ENCODE data around the gene SPRR4.

Gene SPRR4

DNA sequence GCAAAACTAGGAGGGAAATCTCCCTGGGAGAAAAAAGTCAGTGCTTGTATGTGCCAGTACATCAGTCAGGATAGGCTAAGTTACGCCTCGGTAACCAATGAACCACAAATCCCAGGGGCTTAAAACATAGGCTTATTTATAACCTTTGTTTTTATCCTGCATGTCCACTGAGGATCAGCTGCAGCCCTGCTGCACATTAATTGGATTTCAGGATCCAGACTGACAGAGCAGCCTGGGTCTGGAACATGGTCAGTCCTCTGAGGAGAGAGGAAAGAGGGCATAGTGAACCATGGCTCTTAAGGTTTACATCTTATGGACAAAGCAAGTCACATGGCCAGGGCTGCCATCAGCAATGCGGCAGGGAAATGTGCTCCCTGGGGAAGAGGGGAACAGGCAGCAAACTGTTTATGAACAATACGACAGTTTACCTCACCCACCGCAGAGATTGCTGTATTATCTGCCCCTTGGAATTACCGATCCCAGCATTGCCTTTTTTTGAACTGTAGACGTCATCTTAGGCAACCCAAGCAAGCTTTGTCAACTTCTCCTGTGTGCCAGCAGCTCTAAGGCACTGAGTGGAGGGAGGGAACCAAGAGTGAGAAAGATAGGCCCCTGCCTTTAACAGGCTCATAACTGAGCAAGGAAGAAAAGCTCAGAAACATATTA, 9.1 kb upstream of the SPRR4 start:
- Histone ChIP-seq H3K4ac (ENCODE audit: low read depth, low read length) (no peak overlapping the region), H3K4me1 (ENCODE audit: control insufficient read depth, low read depth, low read length) (no peaks in the 10 kb centered on the region), H3K79me2 (ENCODE audit: control insufficient read depth, insufficient read depth, low read length) (no peaks in the 10 kb centered on the region), H3K27ac (ENCODE audit: low read depth, low read length) (no peak overlapping the region), H2BK5ac (ENCODE audit: low read length) (no peak overlapping the region), H3K56ac (ENCODE audit: low read length) (no peak overlapping the region), H2BK15ac (replicated peaks; ENCODE audit: low read depth) (no peak overlapping the region), H3K18ac (ENCODE audit: low read length) (no peak overlapping the region), H2AK5ac (ENCODE audit: low read length) (no peak overlapping the region), H4K5ac (ENCODE audit: low read length) (no peak overlapping the region), H2BK120ac (ENCODE audit: low read depth, low read length) (no peak overlapping the region), H3K79me1 (ENCODE audit: low read length) (no peaks in the 10 kb centered on the region), H4K8ac (ENCODE audit: low read depth, low read length) (no peak overlapping the region), H3K4me2 (ENCODE audit: low read length) (no peak overlapping the region), H3K27me3 (ENCODE audit: insufficient read depth, low read length, poor library complexity) (no peaks in the 10 kb centered on the region), H3K9ac (ENCODE audit: low read length) (no peak overlapping the region), H3K4me3 (ENCODE audit: low read length) (no peak overlapping the region), H3K36me3 (ENCODE audit: control insufficient read depth, insufficient read depth, low read length) (no peaks in the 10 kb centered on the region), H3K23ac (ENCODE audit: low read length) (no peak overlapping the region)
- WGBS (ENCODE audit: extremely low coverage, insufficient coverage, low lambda C conversion rate) = no CpG with 5 or more reads among the region's 7 CpGs
- DNase-seq = no peak

DNA sequence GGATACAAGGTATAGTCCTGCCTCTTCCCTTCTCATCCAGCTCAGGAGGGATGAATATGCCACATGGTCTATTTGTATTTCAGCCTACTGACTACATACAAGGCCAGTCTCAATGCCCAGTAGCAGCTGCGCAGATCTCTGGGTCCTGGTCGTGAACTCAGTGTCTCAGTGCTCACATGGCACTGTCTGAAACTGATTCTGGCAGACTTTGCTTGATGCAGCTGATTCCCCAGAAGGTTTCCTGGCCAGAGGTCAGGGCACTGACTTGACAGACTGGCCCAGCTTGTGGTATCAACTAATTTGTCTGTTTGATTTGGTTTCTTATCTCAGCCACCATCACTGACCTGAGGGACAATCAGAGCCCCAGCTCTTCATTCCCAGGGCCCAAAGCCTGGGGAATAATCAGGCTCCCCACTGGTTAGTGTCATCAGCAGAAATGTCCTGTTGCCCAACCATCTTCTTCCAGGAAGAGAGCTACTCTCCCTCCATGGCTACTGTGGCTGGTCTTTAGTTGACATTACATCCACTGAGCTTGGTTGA, 7.5 kb upstream of the SPRR4 start:
- no peak overlapping the region for H3K9ac ChIP-seq (ENCODE audit: low read length)
- no CpG with 5 or more reads among the region's 2 CpGs for WGBS (ENCODE audit: extremely low coverage, insufficient coverage, low lambda C conversion rate)
- H2BK5ac ChIP-seq (ENCODE audit: low read length) = no peak overlapping the region
- no peak overlapping the region for H2AK5ac ChIP-seq (ENCODE audit: low read length)
- H3K27me3 ChIP-seq (ENCODE audit: insufficient read depth, low read length, poor library complexity) = no peaks in the 10 kb centered on the region
- H3K4me2 ChIP-seq (ENCODE audit: low read length) = no peak overlapping the region
- H3K79me2 ChIP-seq (ENCODE audit: control insufficient read depth, insufficient read depth, low read length) = no peaks in the 10 kb centered on the region
- H3K36me3 ChIP-seq (ENCODE audit: control insufficient read depth, insufficient read depth, low read length) = no peaks in the 10 kb centered on the region
- no peak overlapping the region for H2BK120ac ChIP-seq (ENCODE audit: low read depth, low read length)
- no peak overlapping the region for H3K4me3 ChIP-seq (ENCODE audit: low read length)
- H4K5ac ChIP-seq (ENCODE audit: low read length) = no peak overlapping the region
- no peak overlapping the region for H4K8ac ChIP-seq (ENCODE audit: low read depth, low read length)
- H3K4ac ChIP-seq (ENCODE audit: low read depth, low read length) = no peak overlapping the region
- no peak overlapping the region for H3K18ac ChIP-seq (ENCODE audit: low read length)
- no peak overlapping the region for H3K27ac ChIP-seq (ENCODE audit: low read depth, low read length)
- peak; percentile 75 for DNase-seq
- no peak overlapping the region for H3K56ac ChIP-seq (ENCODE audit: low read length)
- H2BK15ac ChIP-seq (replicated peaks; ENCODE audit: low read depth) = no peak overlapping the region
- H3K4me1 ChIP-seq (ENCODE audit: control insufficient read depth, low read depth, low read length) = no peaks in the 10 kb centered on the region
- no peaks in the 10 kb centered on the region for H3K79me1 ChIP-seq (ENCODE audit: low read length)
- H3K23ac ChIP-seq (ENCODE audit: low read length) = no peak overlapping the region

- Histone ChIP-seq H4K5ac (ENCODE audit: low read length) (no peak overlapping the region), H2BK5ac (ENCODE audit: low read length) (no peak overlapping the region), H3K79me1 (ENCODE audit: low read length) (no peaks in the 10 kb centered on the region), H3K23ac (ENCODE audit: low read length) (no peak overlapping the region), H3K18ac (ENCODE audit: low read length) (no peak overlapping the region), H3K56ac (ENCODE audit: low read length) (no peak overlapping the region), H3K9ac (ENCODE audit: low read length) (no peak overlapping the region), H3K79me2 (ENCODE audit: control insufficient read depth, insufficient read depth, low read length) (no peaks in the 10 kb centered on the region), H4K8ac (ENCODE audit: low read depth, low read length) (no peak overlapping the region), H3K4ac (ENCODE audit: low read depth, low read length) (no peak overlapping the region), H3K27ac (ENCODE audit: low read depth, low read length) (no peak overlapping the region), H3K27me3 (ENCODE audit: insufficient read depth, low read length, poor library complexity) (no peaks in the 10 kb centered on the region), H2BK120ac (ENCODE audit: low read depth, low read length) (no peak overlapping the region), H2AK5ac (ENCODE audit: low read length) (no peak overlapping the region), H3K36me3 (ENCODE audit: control insufficient read depth, insufficient read depth, low read length) (no peaks in the 10 kb centered on the region), H2BK15ac (replicated peaks; ENCODE audit: low read depth) (no peak overlapping the region), H3K4me2 (ENCODE audit: low read length) (no peak overlapping the region), H3K4me3 (ENCODE audit: low read length) (no peak overlapping the region), H3K4me1 (ENCODE audit: control insufficient read depth, low read depth, low read length) (no peaks in the 10 kb centered on the region)
- WGBS (ENCODE audit: extremely low coverage, insufficient coverage, low lambda C conversion rate) = no CpG with 5 or more reads among the region's 1 CpG
- no peak for DNase-seq
These were observed 5.9 kb upstream of the SPRR4 start for GRCh38 chr1:152964536-152964935.

- Histone ChIP-seq H3K4me2 (ENCODE audit: low read length) (no peak overlapping the region), H3K79me1 (ENCODE audit: low read length) (no peaks in the 10 kb centered on the region), H3K56ac (ENCODE audit: low read length) (no peak overlapping the region), H3K27me3 (ENCODE audit: insufficient read depth, low read length, poor library complexity) (no peaks in the 10 kb centered on the region), H2BK120ac (ENCODE audit: low read depth, low read length) (no peak overlapping the region), H3K4ac (ENCODE audit: low read depth, low read length) (no peak overlapping the region), H2BK15ac (replicated peaks; ENCODE audit: low read depth) (no peak overlapping the region), H3K79me2 (ENCODE audit: control insufficient read depth, insufficient read depth, low read length) (no peaks in the 10 kb centered on the region), H3K9ac (ENCODE audit: low read length) (no peak overlapping the region), H4K5ac (ENCODE audit: low read length) (no peak overlapping the region), H3K23ac (ENCODE audit: low read length) (no peak overlapping the region), H2AK5ac (ENCODE audit: low read length) (no peak overlapping the region), H3K18ac (ENCODE audit: low read length) (no peak overlapping the region), H4K8ac (ENCODE audit: low read depth, low read length) (no peak overlapping the region), H3K27ac (ENCODE audit: low read depth, low read length) (no peak overlapping the region), H3K36me3 (ENCODE audit: control insufficient read depth, insufficient read depth, low read length) (no peaks in the 10 kb centered on the region), H2BK5ac (ENCODE audit: low read length) (no peak overlapping the region), H3K4me3 (ENCODE audit: low read length) (no peak overlapping the region), H3K4me1 (ENCODE audit: control insufficient read depth, low read depth, low read length) (no peaks in the 10 kb centered on the region)
- WGBS (ENCODE audit: extremely low coverage, insufficient coverage, low lambda C conversion rate) = no CpG with 5 or more reads among the region's 4 CpGs
- no peak for DNase-seq
These were observed 4.6 kb upstream of the SPRR4 start for GRCh38 chr1:152965853-152966252.

- Histone ChIP-seq H2AK5ac (ENCODE audit: low read length) (no peak overlapping the region), H3K18ac (ENCODE audit: low read length) (no peak overlapping the region), H3K23ac (ENCODE audit: low read length) (no peak overlapping the region), H3K79me2 (ENCODE audit: control insufficient read depth, insufficient read depth, low read length) (no peaks in the 10 kb centered on the region), H3K9ac (ENCODE audit: low read length) (no peak overlapping the region), H3K27me3 (ENCODE audit: insufficient read depth, low read length, poor library complexity) (no peaks in the 10 kb centered on the region), H4K8ac (ENCODE audit: low read depth, low read length) (no peak overlapping the region), H3K4ac (ENCODE audit: low read depth, low read length) (no peak overlapping the region), H2BK120ac (ENCODE audit: low read depth, low read length) (no peak overlapping the region), H2BK5ac (ENCODE audit: low read length) (no peak overlapping the region), H4K5ac (ENCODE audit: low read length) (no peak overlapping the region), H3K56ac (ENCODE audit: low read length) (no peak overlapping the region), H2BK15ac (replicated peaks; ENCODE audit: low read depth) (no peak overlapping the region), H3K4me2 (ENCODE audit: low read length) (no peak overlapping the region), H3K36me3 (ENCODE audit: control insufficient read depth, insufficient read depth, low read length) (no peaks in the 10 kb centered on the region), H3K27ac (ENCODE audit: low read depth, low read length) (no peak overlapping the region), H3K79me1 (ENCODE audit: low read length) (no peaks in the 10 kb centered on the region), H3K4me1 (ENCODE audit: control insufficient read depth, low read depth, low read length) (no peaks in the 10 kb centered on the region), H3K4me3 (ENCODE audit: low read length) (no peak overlapping the region)
- no CpG with 5 or more reads among the region's 7 CpGs for WGBS (ENCODE audit: extremely low coverage, insufficient coverage, low lambda C conversion rate)
- no peak for DNase-seq
These were observed 3.2 kb upstream of the SPRR4 start for GRCh38 chr1:152967201-152967600.

DNA sequence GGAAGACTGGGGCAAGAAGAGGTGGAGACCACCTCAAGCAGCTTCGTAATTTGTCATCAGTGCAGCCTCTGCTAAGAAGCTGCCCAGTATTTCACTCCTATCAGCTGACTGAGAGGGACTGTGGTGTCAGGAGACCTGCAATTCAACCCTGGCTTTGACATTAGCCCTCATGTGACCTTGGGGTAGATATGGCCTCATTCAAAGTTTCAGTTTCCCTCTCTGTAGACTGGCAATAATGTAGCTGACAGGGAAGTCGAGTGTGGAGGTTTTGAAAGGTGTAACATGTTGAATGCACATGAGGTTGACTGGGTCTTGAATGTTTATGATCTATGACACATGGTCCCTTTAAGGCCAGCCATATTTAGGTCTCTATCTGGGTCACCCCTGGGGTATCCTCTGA, 2.2 kb upstream of the SPRR4 start:
- no CpG with 5 or more reads among the region's 2 CpGs for WGBS (ENCODE audit: extremely low coverage, insufficient coverage, low lambda C conversion rate)
- H3K23ac ChIP-seq (ENCODE audit: low read length) = no peak overlapping the region
- H3K4me3 ChIP-seq (ENCODE audit: low read length) = no peak overlapping the region
- H2BK5ac ChIP-seq (ENCODE audit: low read length) = no peak overlapping the region
- H3K9ac ChIP-seq (ENCODE audit: low read length) = no peak overlapping the region
- H3K36me3 ChIP-seq (ENCODE audit: control insufficient read depth, insufficient read depth, low read length) = no peaks in the 10 kb centered on the region
- no peak overlapping the region for H4K5ac ChIP-seq (ENCODE audit: low read length)
- no peaks in the 10 kb centered on the region for H3K79me2 ChIP-seq (ENCODE audit: control insufficient read depth, insufficient read depth, low read length)
- no peak for DNase-seq
- no peak overlapping the region for H3K56ac ChIP-seq (ENCODE audit: low read length)
- H3K18ac ChIP-seq (ENCODE audit: low read length) = no peak overlapping the region
- H2BK15ac ChIP-seq (replicated peaks; ENCODE audit: low read depth) = no peak overlapping the region
- H4K8ac ChIP-seq (ENCODE audit: low read depth, low read length) = no peak overlapping the region
- H2AK5ac ChIP-seq (ENCODE audit: low read length) = no peak overlapping the region
- no peak overlapping the region for H2BK120ac ChIP-seq (ENCODE audit: low read depth, low read length)
- H3K4me2 ChIP-seq (ENCODE audit: low read length) = no peak overlapping the region
- H3K79me1 ChIP-seq (ENCODE audit: low read length) = no peaks in the 10 kb centered on the region
- H3K27me3 ChIP-seq (ENCODE audit: insufficient read depth, low read length, poor library complexity) = no peaks in the 10 kb centered on the region
- no peak overlapping the region for H3K4ac ChIP-seq (ENCODE audit: low read depth, low read length)
- H3K27ac ChIP-seq (ENCODE audit: low read depth, low read length) = no peak overlapping the region
- H3K4me1 ChIP-seq (ENCODE audit: control insufficient read depth, low read depth, low read length) = no peaks in the 10 kb centered on the region

Measured in mesendoderm (in vitro differentiated cells).